ENCODE data around the gene CUX1.

GRCh38 chr7:101983147-101983811, 165.9 kb downstream of the CUX1 start:
- TF ChIP-seq REST (tag by site-specific recombination; IDR thresholded peaks at IDR 0.05) = no peak
- no peak for TF ChIP-seq ZNF169 (tag by site-specific recombination; IDR thresholded peaks at IDR 0.05)
- TF ChIP-seq CTCF (tag by site-specific recombination; IDR thresholded peaks at IDR 0.05) = no peak
- TF ChIP-seq ZNF37A (tag by site-specific recombination; IDR thresholded peaks at IDR 0.05) = no peak
- no peak for TF ChIP-seq ZNF24 (tag by site-specific recombination; IDR thresholded peaks at IDR 0.05)
- no peak for TF ChIP-seq KLF16 (tag by site-specific recombination; IDR thresholded peaks at IDR 0.05)
- no peak for TF ChIP-seq ZNF629 (tag by site-specific recombination; IDR thresholded peaks at IDR 0.05)
- no peak for TF ChIP-seq ZNF639 (tag by site-specific recombination; IDR thresholded peaks at IDR 0.05)
- TF ChIP-seq SP7 (tag by site-specific recombination; IDR thresholded peaks at IDR 0.05) = no peak
- TF ChIP-seq RBAK (tag by site-specific recombination; IDR thresholded peaks at IDR 0.05) = no peak
- TF ChIP-seq ZNF350 (tag by site-specific recombination; IDR thresholded peaks at IDR 0.05) = no peak
- TF ChIP-seq ZNF549 (tag by site-specific recombination; IDR thresholded peaks at IDR 0.05) = no peak
